Liver (tissue), 9 donors: ENCODE data around the gene MXD4. TPM values are rescaled to one million over a fixed set of nuclear protein-coding genes. Genes with fewer than 3 reads are reported as not detected.

Experiments used
- DNase-seq: peaks from one replicate; pipeline ENCODE4 v3.0.0-alpha.2; 2017; ENCODE audit warnings: low spot score
- H3K27ac ChIP-seq, 2 donors: one replicate each; pipeline ENCODE4 v1.7.0; 2013; ENCODE audit warnings: inconsistent platforms in 2 of 2, low read length in 2 of 2, control low read depth in 1 of 2, low read depth in 1 of 2, mild to moderate bottlenecking in 1 of 2
- H3K27me3 ChIP-seq, 4 donors: one replicate each; pipeline versions ENCODE4 v1.6.1 to v1.7.0; 2013; ENCODE audit warnings: low read length in 3 of 4, inconsistent platforms in 1 of 4, mild to moderate bottlenecking in 1 of 4, moderate library complexity in 1 of 4; ENCODE audit not compliant: control insufficient read depth in 4 of 4, insufficient read depth in 4 of 4
- H3K36me3 ChIP-seq, 4 donors: one replicate each; pipeline versions ENCODE4 v1.6.1 to v1.7.0; 2013; ENCODE audit warnings: low read length in 3 of 4, mild to moderate bottlenecking in 3 of 4, low read depth in 1 of 4, moderate library complexity in 1 of 4; ENCODE audit not compliant: control insufficient read depth in 4 of 4, insufficient read depth in 3 of 4
- H3K4me1 ChIP-seq, 4 donors: one replicate each; pipeline versions ENCODE4 v1.6.1 to v1.7.0; 2013; ENCODE audit warnings: low read length in 3 of 4, mild to moderate bottlenecking in 3 of 4, moderate library complexity in 1 of 4; ENCODE audit not compliant: control insufficient read depth in 4 of 4, insufficient read depth in 4 of 4
- H3K4me3 ChIP-seq, 3 donors: one replicate each; pipeline versions ENCODE4 v1.6.1 to v1.7.0; 2013; ENCODE audit warnings: low read length in 3 of 3, control low read depth in 1 of 3, low read depth in 1 of 3, mild to moderate bottlenecking in 1 of 3
- H3K9ac ChIP-seq, 2 donors: one replicate each; pipeline ENCODE4 v1.7.0; 2013; ENCODE audit warnings: low read length in 2 of 2, mild to moderate bottlenecking in 2 of 2, moderate library complexity in 2 of 2, control low read depth in 1 of 2, low read depth in 1 of 2
- H3K9me3 ChIP-seq, 4 donors: one replicate each; pipeline versions ENCODE4 v1.6.1 to v1.7.0; 2013; ENCODE audit warnings: low read length in 3 of 4; ENCODE audit not compliant: control insufficient read depth in 4 of 4
- EGR1 ChIP-seq, 2 donors: IDR thresholded peaks; 2 replicates each; pipeline ENCODE4 v1.6.1; 2016 to 2018; ENCODE audit warnings: antibody characterized with exemption in 2 of 2, low read depth in 2 of 2
- FOXA2 ChIP-seq: IDR thresholded peaks from 2 replicates; pipeline ENCODE4 v1.6.1; 2016; ENCODE audit warnings: antibody characterized with exemption
- GABPA ChIP-seq, 2 donors: IDR thresholded peaks in 1 of 2; conservative IDR thresholded peaks in 1 of 2; 2 replicates each; pipeline ENCODE4 v1.6.1; 2016; ENCODE audit warnings: antibody characterized with exemption in 2 of 2, mild to moderate bottlenecking in 1 of 2, moderate library complexity in 1 of 2
- JUND ChIP-seq, 2 donors: IDR thresholded peaks; 2 replicates each; pipeline ENCODE4 v1.6.1; 2016; ENCODE audit warnings: antibody characterized with exemption in 2 of 2
- WGBS: extraction: QIAGEN DNeasy Blood & Tissue Kit; methylation state at CpG from one replicate; pipeline ENCODE4 v1.1.7; 2013; 5-methylcytosine and 5-hydroxymethylcytosine counted together
- polyA plus RNA-seq, 2 donors: library from polyadenylated mRNA; stranded (reverse) in 1 of 2; unstranded in 1 of 2; fragments of 200-250 nt in 1 of 2; fragments of >200 nt in 1 of 2; fragmentation: Nextera tagmentation in 1 of 2; extraction: Ambion mirVana in 1 of 2; gene quantifications; one replicate each; pipeline versions ENCODE4 v1.2.1 to v1.2.3, GENCODE V29; 2013 to 2015
- total RNA-seq, 2 donors: library from RNA; depleted of rRNA; stranded (reverse); fragments of >200 nt; gene quantifications; one replicate each; pipeline ENCODE4 v1.2.3, GENCODE V29; 2014
- TF ChIP-seq, protein P1 (sequence below): IDR thresholded peaks from 2 replicates; pipeline ENCODE4 v1.6.1; 2016; ENCODE audit warnings: antibody characterized with exemption
- TF ChIP-seq, protein P2 (sequence below): IDR thresholded peaks from 2 replicates; pipeline ENCODE4 v1.6.1; 2016; ENCODE audit warnings: antibody characterized with exemption
- TF ChIP-seq, protein P3 (sequence below): IDR thresholded peaks from 2 replicates; pipeline ENCODE4 v1.6.1; 2016; ENCODE audit warnings: antibody characterized with exemption
- TF ChIP-seq, protein P4 (sequence below): IDR thresholded peaks from 2 replicates; pipeline ENCODE4 v1.6.1; 2016; ENCODE audit warnings: antibody characterized with exemption, mild to moderate bottlenecking
- donor health status: healthy.
- donor health status: healthy.
- donor health status: healthy.
- donor health status: healthy.
- donor health status: healthy.

The MXD4 gene
- total and polyA plus RNA-seq, 4 donors: 6.5 to 19.6 (median 15.9) TPM

DNA sequence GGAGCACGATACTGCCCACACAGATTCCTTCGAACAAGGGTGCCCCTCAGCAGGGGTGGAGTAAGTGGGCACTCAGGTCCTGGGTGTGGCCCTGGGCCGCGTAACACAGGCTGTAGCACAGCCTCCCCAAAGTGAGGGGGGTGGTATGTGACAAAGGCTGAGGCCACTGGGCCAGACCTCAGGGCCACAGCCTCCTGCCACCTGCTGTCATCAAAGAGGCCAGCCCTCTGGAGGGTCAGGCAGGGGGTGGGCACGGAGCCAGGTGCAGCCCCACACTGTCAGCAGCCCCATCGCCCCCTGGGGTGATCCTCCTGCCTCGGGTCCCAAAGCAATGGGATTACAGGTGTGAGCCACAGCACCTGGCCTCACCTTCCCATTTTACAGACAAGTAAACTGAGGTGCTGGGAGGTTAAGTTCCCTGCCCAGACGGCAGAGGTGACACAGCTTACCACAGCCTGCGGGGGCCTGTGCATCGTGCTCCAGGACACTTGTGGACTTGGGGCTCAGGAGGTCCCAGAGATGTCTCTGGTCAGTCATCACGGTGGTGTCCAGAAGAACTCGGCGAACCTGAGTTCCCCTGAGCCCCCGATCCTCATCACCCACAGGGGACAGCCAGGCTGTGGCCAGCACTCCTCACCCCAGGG is 27.5 kb upstream of the MXD4 start:
- Histone ChIP-seq H3K27ac (no peak overlapping the region), H3K9me3 (no peaks in the 10 kb centered on the region), H3K36me3 (no peaks in the 10 kb centered on the region), H3K4me1 (no peaks in the 10 kb centered on the region), H3K4me3 (no peak overlapping the region), H3K9ac (no peak overlapping the region), H3K27me3 (no peaks in the 10 kb centered on the region)
- 95% methylated on average over 14 of the region's 14 CpGs for WGBS
- TF ChIP-seq GABPA (IDR thresholded peaks at IDR 0.05 in 1 of 2, conservative IDR thresholded peaks at IDR 0.05 in 1 of 2): no peak
- TF ChIP-seq EGR1 (IDR thresholded peaks at IDR 0.05; ENCODE audit: low read depth in 2 of 2): no peak
- TF ChIP-seq, protein P1, sequence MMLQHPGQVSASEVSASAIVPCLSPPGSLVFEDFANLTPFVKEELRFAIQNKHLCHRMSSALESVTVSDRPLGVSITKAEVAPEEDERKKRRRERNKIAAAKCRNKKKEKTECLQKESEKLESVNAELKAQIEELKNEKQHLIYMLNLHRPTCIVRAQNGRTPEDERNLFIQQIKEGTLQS: no peak
- TF ChIP-seq, protein P2, sequence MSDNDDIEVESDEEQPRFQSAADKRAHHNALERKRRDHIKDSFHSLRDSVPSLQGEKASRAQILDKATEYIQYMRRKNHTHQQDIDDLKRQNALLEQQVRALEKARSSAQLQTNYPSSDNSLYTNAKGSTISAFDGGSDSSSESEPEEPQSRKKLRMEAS: no peak
- TF ChIP-seq FOXA2: no peak
- TF ChIP-seq JUND (IDR thresholded peaks at IDR 0.05): no peak
- TF ChIP-seq, protein P3, sequence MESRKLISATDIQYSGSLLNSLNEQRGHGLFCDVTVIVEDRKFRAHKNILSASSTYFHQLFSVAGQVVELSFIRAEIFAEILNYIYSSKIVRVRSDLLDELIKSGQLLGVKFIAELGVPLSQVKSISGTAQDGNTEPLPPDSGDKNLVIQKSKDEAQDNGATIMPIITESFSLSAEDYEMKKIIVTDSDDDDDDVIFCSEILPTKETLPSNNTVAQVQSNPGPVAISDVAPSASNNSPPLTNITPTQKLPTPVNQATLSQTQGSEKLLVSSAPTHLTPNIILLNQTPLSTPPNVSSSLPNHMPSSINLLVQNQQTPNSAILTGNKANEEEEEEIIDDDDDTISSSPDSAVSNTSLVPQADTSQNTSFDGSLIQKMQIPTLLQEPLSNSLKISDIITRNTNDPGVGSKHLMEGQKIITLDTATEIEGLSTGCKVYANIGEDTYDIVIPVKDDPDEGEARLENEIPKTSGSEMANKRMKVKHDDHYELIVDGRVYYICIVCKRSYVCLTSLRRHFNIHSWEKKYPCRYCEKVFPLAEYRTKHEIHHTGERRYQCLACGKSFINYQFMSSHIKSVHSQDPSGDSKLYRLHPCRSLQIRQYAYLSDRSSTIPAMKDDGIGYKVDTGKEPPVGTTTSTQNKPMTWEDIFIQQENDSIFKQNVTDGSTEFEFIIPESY: no peak
- no peak for DNase-seq

DNA sequence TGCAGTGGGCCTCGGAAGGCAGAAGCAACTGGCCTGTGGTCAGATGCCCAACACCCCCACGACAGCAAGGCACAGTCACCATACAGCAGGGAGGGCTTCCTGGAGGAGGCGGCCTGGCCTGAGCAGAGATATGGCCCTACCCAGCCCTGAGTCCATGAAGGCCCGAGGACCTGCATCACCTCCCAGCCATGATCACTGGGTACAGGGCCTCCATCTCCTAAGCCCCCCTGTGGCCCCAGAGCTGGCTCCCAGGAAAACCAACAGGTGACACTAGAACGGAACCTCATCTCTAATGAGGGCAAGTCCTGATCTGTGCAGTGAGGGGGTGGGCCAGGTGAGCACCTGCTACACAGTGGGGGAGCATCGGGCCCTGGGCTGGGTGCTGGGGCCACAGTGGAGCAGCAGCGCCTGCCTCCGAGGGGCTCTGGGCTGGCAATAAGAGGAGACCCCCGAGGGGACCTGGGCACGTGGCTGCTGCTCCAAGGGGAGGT is 26.2 kb upstream of the MXD4 start:
- DNase-seq: no peak
- no peak overlapping the region for H3K9ac ChIP-seq
- TF ChIP-seq, protein P3: no peak
- TF ChIP-seq, protein P4, sequence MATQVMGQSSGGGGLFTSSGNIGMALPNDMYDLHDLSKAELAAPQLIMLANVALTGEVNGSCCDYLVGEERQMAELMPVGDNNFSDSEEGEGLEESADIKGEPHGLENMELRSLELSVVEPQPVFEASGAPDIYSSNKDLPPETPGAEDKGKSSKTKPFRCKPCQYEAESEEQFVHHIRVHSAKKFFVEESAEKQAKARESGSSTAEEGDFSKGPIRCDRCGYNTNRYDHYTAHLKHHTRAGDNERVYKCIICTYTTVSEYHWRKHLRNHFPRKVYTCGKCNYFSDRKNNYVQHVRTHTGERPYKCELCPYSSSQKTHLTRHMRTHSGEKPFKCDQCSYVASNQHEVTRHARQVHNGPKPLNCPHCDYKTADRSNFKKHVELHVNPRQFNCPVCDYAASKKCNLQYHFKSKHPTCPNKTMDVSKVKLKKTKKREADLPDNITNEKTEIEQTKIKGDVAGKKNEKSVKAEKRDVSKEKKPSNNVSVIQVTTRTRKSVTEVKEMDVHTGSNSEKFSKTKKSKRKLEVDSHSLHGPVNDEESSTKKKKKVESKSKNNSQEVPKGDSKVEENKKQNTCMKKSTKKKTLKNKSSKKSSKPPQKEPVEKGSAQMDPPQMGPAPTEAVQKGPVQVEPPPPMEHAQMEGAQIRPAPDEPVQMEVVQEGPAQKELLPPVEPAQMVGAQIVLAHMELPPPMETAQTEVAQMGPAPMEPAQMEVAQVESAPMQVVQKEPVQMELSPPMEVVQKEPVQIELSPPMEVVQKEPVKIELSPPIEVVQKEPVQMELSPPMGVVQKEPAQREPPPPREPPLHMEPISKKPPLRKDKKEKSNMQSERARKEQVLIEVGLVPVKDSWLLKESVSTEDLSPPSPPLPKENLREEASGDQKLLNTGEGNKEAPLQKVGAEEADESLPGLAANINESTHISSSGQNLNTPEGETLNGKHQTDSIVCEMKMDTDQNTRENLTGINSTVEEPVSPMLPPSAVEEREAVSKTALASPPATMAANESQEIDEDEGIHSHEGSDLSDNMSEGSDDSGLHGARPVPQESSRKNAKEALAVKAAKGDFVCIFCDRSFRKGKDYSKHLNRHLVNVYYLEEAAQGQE: no peak
- no peaks in the 10 kb centered on the region for H3K27me3 ChIP-seq
- no peaks in the 10 kb centered on the region for H3K9me3 ChIP-seq
- H3K27ac ChIP-seq: no peak overlapping the region
- 92% methylated on average over 10 of the region's 10 CpGs for WGBS
- H3K36me3 ChIP-seq: no peaks in the 10 kb centered on the region
- no peak overlapping the region for H3K4me3 ChIP-seq
- no peaks in the 10 kb centered on the region for H3K4me1 ChIP-seq
